OCI-LY3 (cell line): Measurements from ENCODE around the gene ATP10A.

Experiments
- H2AFZ ChIP-seq: fragments of 200-600, 300-600 bp; shearing (Covaris generic); 2 replicates; pipeline ENCODE4 v1.6.0; 2014; ENCODE audit warnings: antibody characterized with exemption, low read depth, low read length
- H3K27ac ChIP-seq: fragments of 200-600, 300-600 bp; sonication (generic); 2 replicates; pipeline ENCODE4 v1.5.1; 2014; ENCODE audit warnings: mild to moderate bottlenecking, low read length, moderate library complexity, mixed read lengths
- H3K27me3 ChIP-seq: fragments of 200-600, 300-600 bp; sonication (generic); 2 replicates; pipeline ENCODE4 v1.6.1; 2014; ENCODE audit warnings: low read depth, low read length, mixed read lengths
- H3K36me3 ChIP-seq: fragments of 200-600, 300-600 bp; sonication (generic); replicated peaks from 2 replicates; pipeline ENCODE3; 2014; ENCODE audit warnings: low read depth, low read length, mixed read lengths
- H3K4me1 ChIP-seq: fragments of 300-600, 200-600 bp; sonication (generic); 2 replicates; pipeline ENCODE4 v1.6.1; 2014; ENCODE audit warnings: low read length, mixed read lengths
- H3K4me2 ChIP-seq: fragments of 200-600, 300-600 bp; sonication (generic); 2 replicates; pipeline ENCODE4 v1.6.1; 2014; ENCODE audit warnings: low read length, mixed read lengths
- H3K4me3 ChIP-seq: fragments of 300-600, 200-600 bp; sonication (generic); 2 replicates; pipeline ENCODE4 v1.5.1; 2014; ENCODE audit warnings: antibody characterized with exemption, mild to moderate bottlenecking, low read length, moderate library complexity
- H3K79me2 ChIP-seq: fragments of 300-600, 200-600 bp; shearing (Covaris generic); 2 replicates; pipeline ENCODE4 v1.6.1; 2014; ENCODE audit warnings: mild to moderate bottlenecking, low read length, mixed read lengths
- H3K9ac ChIP-seq: fragments of 300-600, 200-600 bp; shearing (Covaris generic); 2 replicates; pipeline ENCODE4 v1.6.0; 2014; ENCODE audit warnings: mild to moderate bottlenecking, low read length, moderate library complexity
- H3K9me3 ChIP-seq: fragments of 200-600, 300-600 bp; shearing (Covaris generic); 2 replicates; pipeline ENCODE4 v1.6.1; 2014; ENCODE audit warnings: low read length, mixed read lengths; ENCODE audit not compliant: insufficient read depth
- H4K20me1 ChIP-seq: fragments of 200-600, 300-600 bp; sonication (generic); 2 replicates; pipeline ENCODE4 v1.6.1; 2016; ENCODE audit warnings: low read length, mixed read lengths; ENCODE audit not compliant: insufficient read depth
- CTCF ChIP-seq: fragments of 200-600, 300-600 bp; sonication (generic); IDR thresholded peaks from 2 replicates; pipeline ENCODE4 v1.5.1; 2014; ENCODE audit warnings: antibody characterized with exemption, low read length, low read depth
- EZH2phosphoT487 ChIP-seq: fragments of 200-600 bp; shearing (Covaris generic); IDR thresholded peaks from 2 replicates; pipeline ENCODE4 v1.6.1; 2018; ENCODE audit warnings: antibody characterized with exemption, mixed run types, low read depth

Gene ATP10A

GRCh38 chr15:25880411-25880810 lies 17.3 kb upstream of the ATP10A start:
- no peak overlapping the region for H2AFZ ChIP-seq
- no peaks in the 10 kb centered on the region for H4K20me1 ChIP-seq
- H3K4me2 ChIP-seq, result no peak overlapping the region
- H3K36me3 ChIP-seq, result no peaks in the 10 kb centered on the region
- no peaks in the 10 kb centered on the region for H3K4me1 ChIP-seq
- H3K27me3 ChIP-seq, result no peaks in the 10 kb centered on the region
- no peaks in the 10 kb centered on the region for H3K79me2 ChIP-seq
- H3K4me3 ChIP-seq, result no peak overlapping the region
- H3K27ac ChIP-seq, result no peak overlapping the region
- H3K9me3 ChIP-seq, result no peaks in the 10 kb centered on the region
- TF ChIP-seq EZH2phosphoT487 (no peak), CTCF (no peak)
- no peak overlapping the region for H3K9ac ChIP-seq

DNA sequence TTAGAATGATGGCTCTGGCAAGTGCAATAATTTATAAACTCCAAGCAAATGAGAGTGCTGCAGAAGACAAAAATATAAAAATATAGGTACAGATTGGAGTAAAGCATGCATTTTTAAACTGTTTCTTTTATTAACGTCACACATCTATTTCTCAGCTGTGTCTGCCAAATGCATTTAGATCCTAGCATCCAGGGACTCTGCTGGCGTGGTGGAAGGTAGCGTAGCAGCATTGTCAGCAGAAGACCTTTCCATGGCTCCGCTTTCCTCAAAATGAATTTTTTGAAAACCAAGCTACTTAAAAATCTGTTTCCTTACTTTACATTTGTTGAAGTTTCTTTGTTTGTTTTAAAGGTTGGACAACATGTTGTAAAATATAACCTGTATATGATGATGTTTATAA lies 16.3 kb upstream of the ATP10A start:
- no peaks in the 10 kb centered on the region for H3K4me1 ChIP-seq
- H3K79me2 ChIP-seq, result no peaks in the 10 kb centered on the region
- no peak overlapping the region for H3K4me2 ChIP-seq
- no peaks in the 10 kb centered on the region for H3K27me3 ChIP-seq
- H3K9me3 ChIP-seq, result no peaks in the 10 kb centered on the region
- no peak overlapping the region for H3K27ac ChIP-seq
- no peak overlapping the region for H3K9ac ChIP-seq
- no peak overlapping the region for H2AFZ ChIP-seq
- TF ChIP-seq EZH2phosphoT487 (no peak), CTCF (no peak)
- no peak overlapping the region for H3K4me3 ChIP-seq
- H3K36me3 ChIP-seq, result no peaks in the 10 kb centered on the region
- no peaks in the 10 kb centered on the region for H4K20me1 ChIP-seq

DNA sequence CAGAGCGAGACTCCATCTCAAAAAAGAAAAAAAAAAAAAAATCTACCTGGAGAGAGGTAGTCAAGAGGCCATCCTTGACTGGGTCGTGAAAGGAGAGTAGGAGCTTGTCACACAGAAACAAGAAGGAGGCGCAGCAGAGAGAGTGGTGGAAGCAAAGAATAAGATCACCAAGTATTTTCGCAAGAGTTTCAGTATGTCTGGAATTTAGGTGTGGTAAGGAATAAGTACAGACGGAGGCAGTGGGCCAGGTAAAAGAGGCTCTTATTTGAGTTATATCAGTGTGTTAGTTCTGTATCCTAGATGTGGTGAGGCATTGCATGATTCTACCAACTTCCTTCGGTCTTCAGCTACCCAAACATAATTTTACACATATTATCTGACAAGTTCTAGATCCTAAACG lies 14.6 kb upstream of the ATP10A start:
- Histone ChIP-seq H3K36me3 (no peaks in the 10 kb centered on the region), H3K27ac (no peak overlapping the region), H3K27me3 (no peaks in the 10 kb centered on the region), H3K4me2 (no peak overlapping the region), H3K9ac (no peak overlapping the region), H3K4me1 (no peaks in the 10 kb centered on the region), H3K4me3 (no peak overlapping the region), H3K79me2 (no peaks in the 10 kb centered on the region), H2AFZ (no peak overlapping the region), H3K9me3 (no peaks in the 10 kb centered on the region), H4K20me1 (no peaks in the 10 kb centered on the region)
- TF ChIP-seq EZH2phosphoT487 (no peak), CTCF (no peak)

GRCh38 chr15:25876231-25877140 lies 13.4 kb upstream of the ATP10A start:
- no peak for TF ChIP-seq CTCF
- TF ChIP-seq EZH2phosphoT487, result no peak
- Histone ChIP-seq H3K4me1 (no peaks in the 10 kb centered on the region), H3K9me3 (no peaks in the 10 kb centered on the region), H3K4me2 (no peak overlapping the region), H3K27me3 (no peaks in the 10 kb centered on the region), H3K79me2 (no peaks in the 10 kb centered on the region), H3K9ac (no peak overlapping the region), H3K36me3 (no peaks in the 10 kb centered on the region), H3K4me3 (no peak overlapping the region), H4K20me1 (no peaks in the 10 kb centered on the region), H2AFZ (no peak overlapping the region), H3K27ac (no peak overlapping the region)
